IMR-90 (cell line): ENCODE measurements around the gene GNAT2. TPM values are rescaled to one million over a fixed set of nuclear protein-coding genes. Genes with fewer than 3 reads are reported as not detected.

Experiments used
- ATAC-seq: fragments of 200-7000 bp; cut with Tn5 transposase; 2 replicates; pipeline ENCODE4 v1.9.1; 2020; ENCODE audit warnings: low read depth, mild to moderate bottlenecking, moderate library complexity
- BruUV-seq: library from RNA; stranded (reverse); fragments of 400-500 nt; replicated peaks from 2 replicates; lab custom pipeline; 2021; lab: Mats Ljungman, UMichigan
- CTCF ChIA-PET: fragments of 300-600 bp; formaldehyde crosslinking; extraction: SDS; loops from one replicate; lab custom pipeline; 2021; ENCODE audit warnings: antibody characterized with exemption; lab: Yijun Ruan, JAX
- POLR2A ChIA-PET: fragments of 300-600 bp; sonication (Branson Sonifier 250); formaldehyde crosslinking; loops from one replicate; lab custom pipeline; 2022; ENCODE audit warnings: antibody characterized with exemption; ENCODE audit not compliant: unreplicated experiment; lab: Charles Lee
- DNase-seq: peaks from one replicate; pipeline ENCODE4 v3.0.0; 2013
- H2AFZ ChIP-seq: replicated peaks from 2 replicates; pipeline ENCODE3; 2013; ENCODE audit warnings: low read length, mild to moderate bottlenecking; ENCODE audit not compliant: poor library complexity
- H2AK5ac ChIP-seq: 2 replicates; pipeline ENCODE4 v1.6.1; 2013; ENCODE audit warnings: low read depth, low read length, inconsistent platforms
- H2AK9ac ChIP-seq: replicated peaks from 2 replicates; pipeline ENCODE3; 2013; ENCODE audit warnings: mild to moderate bottlenecking, low read depth, low read length, moderate library complexity; ENCODE audit not compliant: poor library complexity
- H2BK120ac ChIP-seq: 2 replicates; pipeline ENCODE4 v1.6.1; 2013; ENCODE audit warnings: low read depth, low read length, inconsistent platforms
- H2BK15ac ChIP-seq: 3 replicates; pipeline ENCODE4 v1.6.1; 2013; ENCODE audit warnings: low read depth, low read length, inconsistent platforms
- H2BK20ac ChIP-seq: 2 replicates; pipeline ENCODE4 v1.6.1; 2013; ENCODE audit warnings: low read depth, mild to moderate bottlenecking, inconsistent platforms, low read length, moderate library complexity
- H2BK5ac ChIP-seq: 2 replicates; pipeline ENCODE4 v1.6.1; 2013; ENCODE audit warnings: mild to moderate bottlenecking, low read depth, low read length, inconsistent platforms; ENCODE audit not compliant: poor library complexity, severe bottlenecking
- H3K14ac ChIP-seq: replicated peaks from 2 replicates; pipeline ENCODE4 v1.6.1; 2013; ENCODE audit warnings: low read depth, low read length, inconsistent platforms
- H3K18ac ChIP-seq: 2 replicates; pipeline ENCODE4 v1.6.1; 2013; ENCODE audit warnings: low read depth, low read length, control low read depth
- H3K23ac ChIP-seq: 2 replicates; pipeline ENCODE4 v1.6.1; 2013; ENCODE audit warnings: low read depth, low read length, inconsistent platforms
- H3K27ac ChIP-seq: 2 replicates; pipeline ENCODE4 v1.5.1; 2013; ENCODE audit warnings: mild to moderate bottlenecking, control low read depth, low read length; ENCODE audit not compliant: insufficient read depth
- H3K27me3 ChIP-seq: 2 replicates; pipeline ENCODE4 v1.6.1; 2013; ENCODE audit warnings: low read length; ENCODE audit not compliant: control insufficient read depth, insufficient read depth
- H3K36me3 ChIP-seq: 2 replicates; pipeline ENCODE4 v1.6.1; 2013; ENCODE audit warnings: low read length, mixed read lengths; ENCODE audit not compliant: control insufficient read depth, insufficient read depth
- H3K4ac ChIP-seq: 2 replicates; pipeline ENCODE4 v1.6.1; 2013; ENCODE audit warnings: low read depth, low read length, inconsistent platforms
- H3K4me1 ChIP-seq: 2 replicates; pipeline ENCODE4 v1.6.1; 2013; ENCODE audit warnings: low read length, mixed read lengths; ENCODE audit not compliant: control insufficient read depth, insufficient read depth
- H3K4me2 ChIP-seq: 2 replicates; pipeline ENCODE4 v1.6.1; 2013; ENCODE audit warnings: low read depth, mild to moderate bottlenecking, control low read depth, low read length, moderate library complexity
- H3K4me3 ChIP-seq: 2 replicates; pipeline ENCODE4 v1.5.1; 2013; ENCODE audit warnings: low read depth, mild to moderate bottlenecking, control low read depth, low read length, moderate library complexity; ENCODE audit not compliant: insufficient read depth
- H3K56ac ChIP-seq: 2 replicates; pipeline ENCODE4 v1.6.1; 2013; ENCODE audit warnings: low read length, inconsistent platforms; ENCODE audit not compliant: insufficient read depth; ENCODE audit errors: extremely low read depth
- H3K79me1 ChIP-seq, 2 experiments: 2 replicates each; pipeline ENCODE4 v1.6.1; 2013; ENCODE audit warnings: low read length in 2 of 2, inconsistent platforms in 1 of 2, low read depth in 1 of 2
- H3K9ac ChIP-seq: 2 replicates; pipeline ENCODE4 v1.6.1; 2013; ENCODE audit warnings: low read depth, low read length, control low read depth
- H3K9me1 ChIP-seq: 2 replicates; pipeline ENCODE4 v1.6.1; 2013; ENCODE audit warnings: low read length, inconsistent platforms; ENCODE audit not compliant: insufficient read depth
- H3K9me3 ChIP-seq: 2 replicates; pipeline ENCODE4 v1.6.1; 2013; ENCODE audit warnings: low read length; ENCODE audit not compliant: control insufficient read depth, insufficient read depth
- H4K20me1 ChIP-seq: 2 replicates; pipeline ENCODE4 v1.6.1; 2013; ENCODE audit warnings: low read length, inconsistent platforms; ENCODE audit not compliant: insufficient read depth
- H4K5ac ChIP-seq: 2 replicates; pipeline ENCODE4 v1.6.1; 2013; ENCODE audit warnings: mild to moderate bottlenecking, low read depth, low read length, control low read depth
- H4K8ac ChIP-seq, 2 experiments: 2 replicates each; pipeline ENCODE4 v1.6.1; 2013; ENCODE audit warnings: low read depth in 2 of 2, low read length in 2 of 2, control low read depth in 1 of 2, inconsistent platforms in 1 of 2
- H4K91ac ChIP-seq: 2 replicates; pipeline ENCODE4 v1.6.1; 2013; ENCODE audit warnings: low read depth, low read length, inconsistent platforms; ENCODE audit not compliant: insufficient read depth
- BHLHE40 ChIP-seq: fragments of 150-350 bp; IDR thresholded peaks from 2 replicates; pipeline ENCODE4 v1.6.1; 2016; ENCODE audit warnings: mild to moderate bottlenecking, low read depth, low read length
- CEBPB ChIP-seq: IDR thresholded peaks from 2 replicates; pipeline ENCODE4 v1.6.1; 2012; ENCODE audit warnings: low read depth, low read length, improper control_type of control experiment
- CHD1 ChIP-seq: IDR thresholded peaks from 2 replicates; pipeline ENCODE4 v1.6.1; 2012; ENCODE audit warnings: low read depth, low read length, improper control_type of control experiment
- MAFK ChIP-seq: IDR thresholded peaks from 2 replicates; pipeline ENCODE4 v1.6.1; 2012; ENCODE audit warnings: low read depth, low read length, improper control_type of control experiment
- RFX5 ChIP-seq: IDR thresholded peaks from 2 replicates; pipeline ENCODE4 v1.8.0; 2012; ENCODE audit warnings: low read depth, mild to moderate bottlenecking, low read length, moderate library complexity
- SMC3 ChIP-seq: fragments of 150-350 bp; IDR thresholded peaks from 2 replicates; pipeline ENCODE4 v1.6.1; 2016; ENCODE audit warnings: low read depth, mild to moderate bottlenecking, antibody characterized with exemption, low read length, moderate library complexity
- dilution Hi-C: fragments of 300-500 bp; cut with HindIII; formaldehyde crosslinking; loops from one replicate; pipeline ENCODE4 v1.14.3; 2018; ENCODE audit warnings: low sequenced_read_pairs; ENCODE audit not compliant: unreplicated experiment
- in situ Hi-C: fragments of 300-500 bp; cut with MboI; formaldehyde crosslinking; loops from 3 replicates; pipeline ENCODE4 v1.14.3; 2019; ENCODE audit warnings: low sequenced_read_pairs, inconsistent platforms, mixed read lengths
- intact Hi-C: fragments of 100-400 bp; cut with micrococcal nuclease; formaldehyde crosslinking; loops from 2 replicates; pipeline ENCODE4 v1.10.0; 2022
- polyA plus RNA-seq, 3 experiments: library from polyadenylated mRNA; depleted of rRNA; stranded (reverse); fragments of >200 nt; gene quantifications; 2 replicates each; pipeline ENCODE4 v1.2.3, GENCODE V29; 2012; ENCODE audit warnings: low replicate concordance in 1 of 3
- total RNA-seq: library from RNA; depleted of rRNA; stranded (reverse); fragments of >200 nt; gene quantifications from 2 replicates; pipeline ENCODE4 v1.2.3, GENCODE V29; 2012
- TF ChIP-seq, protein P1 (sequence below): fragments of 150-350 bp; IDR thresholded peaks from 2 replicates; pipeline ENCODE4 v1.6.1; 2017; ENCODE audit warnings: mild to moderate bottlenecking, antibody characterized with exemption, low read length, low read depth

GNAT2 gene
- total and polyA plus RNA-seq, 2 of the 4 experiments (the other 2 are of a cell fraction), result 0.17 to 0.36 TPM

GRCh38 chr1:109589679-109590078, 29.7 kb downstream of the GNAT2 start:
- TF ChIP-seq SMC3 (no peak), CEBPB (0 out of 2 replicates have a peak, but pooled peaks have one; percentile 43), RFX5 (no peak), CHD1 (no peak), BHLHE40 (no peak), MAFK (no peak)
- TF ChIP-seq, protein P1, sequence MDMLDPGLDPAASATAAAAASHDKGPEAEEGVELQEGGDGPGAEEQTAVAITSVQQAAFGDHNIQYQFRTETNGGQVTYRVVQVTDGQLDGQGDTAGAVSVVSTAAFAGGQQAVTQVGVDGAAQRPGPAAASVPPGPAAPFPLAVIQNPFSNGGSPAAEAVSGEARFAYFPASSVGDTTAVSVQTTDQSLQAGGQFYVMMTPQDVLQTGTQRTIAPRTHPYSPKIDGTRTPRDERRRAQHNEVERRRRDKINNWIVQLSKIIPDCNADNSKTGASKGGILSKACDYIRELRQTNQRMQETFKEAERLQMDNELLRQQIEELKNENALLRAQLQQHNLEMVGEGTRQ, result no peak
- Histone ChIP-seq H3K56ac (no peak overlapping the region), H2BK20ac (no peak overlapping the region), H4K91ac (no peak overlapping the region), H3K27ac (no peak overlapping the region), H3K4ac (no peak overlapping the region), H3K23ac (no peak overlapping the region), H3K9me1 (no peaks in the 10 kb centered on the region), H3K9me3 (no peaks in the 10 kb centered on the region), H2AFZ (no peak overlapping the region), H2BK15ac (no peak overlapping the region), H3K36me3 (peaks cover 33% of the 10 kb centered on the region), H2BK5ac (no peak overlapping the region), H3K79me1 (peaks cover 26 to 34% of the 10 kb centered on the region in 2 experiments), H4K5ac (no peak overlapping the region), H2AK9ac (no peak overlapping the region), H3K27me3 (no peaks in the 10 kb centered on the region), H3K14ac (no peak overlapping the region), H2BK120ac (no peak overlapping the region), H4K20me1 (no peaks in the 10 kb centered on the region; the same call in 1 of the 2 replicates), H3K4me2 (no peak overlapping the region), H3K4me3 (no peak overlapping the region), H3K9ac (no peak overlapping the region), H4K8ac (no peak overlapping the region), H3K18ac (no peak overlapping the region), H2AK5ac (no peak overlapping the region), H3K4me1 (peaks cover 7% of the 10 kb centered on the region)
- POLR2A ChIA-PET, result no interaction called here
- no peak for DNase-seq
- no TSS peak for BruUV-seq
- no peak for ATAC-seq
- intact Hi-C loops, result no loop called here
- dilution Hi-C loops, result no loop called here
- in situ Hi-C loops, result no loop called here
- CTCF ChIA-PET, result interaction anchor here (0.9 kb wide), 1 partner anchor 10 kb away, joined by 3 read pairs; no protein-coding TSS in a partner anchor
